MM.1S (cell line): ENCODE data around the gene PTPRN2.

Source experiments
- DNase-seq: peaks from one replicate; pipeline ENCODE4 v3.0.0-alpha.2; 2015
- H2AFZ ChIP-seq: fragments of 300-600 bp; sonication (generic); 2 replicates; pipeline ENCODE4 v1.6.0; 2016; ENCODE audit warnings: antibody characterized with exemption, low read length
- H3F3A ChIP-seq: fragments of 300-600 bp; sonication (generic); 2 replicates; pipeline ENCODE4 v1.6.1; 2016; ENCODE audit warnings: mild to moderate bottlenecking, antibody characterized with exemption, low read length, moderate library complexity, mixed read lengths; ENCODE audit not compliant: insufficient read depth
- H3K27ac ChIP-seq: fragments of 300-600 bp; sonication (generic); 2 replicates; pipeline ENCODE4 v1.5.1; 2016; ENCODE audit warnings: mild to moderate bottlenecking, low read length
- H3K27me3 ChIP-seq: fragments of 300-600 bp; sonication (generic); replicated peaks from 2 replicates; pipeline ENCODE4 v1.6.0; 2016; ENCODE audit warnings: low read length; ENCODE audit not compliant: insufficient read depth
- H3K36me3 ChIP-seq: fragments of 300-600 bp; sonication (generic); replicated peaks from 2 replicates; pipeline ENCODE4 v1.6.1; 2016; ENCODE audit warnings: mild to moderate bottlenecking, low read length, mixed read lengths; ENCODE audit not compliant: insufficient read depth
- H3K4me1 ChIP-seq: fragments of 300-600 bp; sonication (generic); 2 replicates; pipeline ENCODE4 v1.6.1; 2016; ENCODE audit warnings: low read length, mixed read lengths
- H3K4me2 ChIP-seq: fragments of 300-600 bp; sonication (generic); 2 replicates; pipeline ENCODE4 v1.6.0; 2016; ENCODE audit warnings: low read depth, low read length
- H3K4me3 ChIP-seq: fragments of 300-600 bp; sonication (generic); 2 replicates; pipeline ENCODE4 v1.5.1; 2016; ENCODE audit warnings: low read length, mixed read lengths
- H3K79me2 ChIP-seq: fragments of 300-600 bp; sonication (generic); 2 replicates; pipeline ENCODE4 v1.6.1; 2016; ENCODE audit warnings: mixed run types, low read length, mixed read lengths
- H3K9ac ChIP-seq: fragments of 300-600 bp; sonication (generic); 2 replicates; pipeline ENCODE4 v1.6.1; 2016; ENCODE audit warnings: low read length, mixed read lengths
- H3K9me2 ChIP-seq: fragments of 300-600 bp; sonication (generic); replicated peaks from 2 replicates; pipeline ENCODE4 v1.6.1; 2016; ENCODE audit warnings: mild to moderate bottlenecking, low read length, mixed read lengths; ENCODE audit not compliant: insufficient read depth
- H3K9me3 ChIP-seq: fragments of 300-600 bp; sonication (generic); replicated peaks from 2 replicates; pipeline ENCODE4 v1.6.1; 2016; ENCODE audit warnings: mild to moderate bottlenecking, low read length, mixed read lengths; ENCODE audit not compliant: insufficient read depth
- H4K20me1 ChIP-seq: fragments of 300-600 bp; sonication (generic); 2 replicates; pipeline ENCODE4 v1.6.1; 2016; ENCODE audit warnings: mild to moderate bottlenecking, low read length, moderate library complexity, mixed read lengths; ENCODE audit not compliant: insufficient read depth
- CTCF ChIP-seq: fragments of 300-600 bp; sonication (generic); IDR thresholded peaks from 2 replicates; pipeline ENCODE4 v1.5.1; 2016; ENCODE audit warnings: antibody characterized with exemption, low read length, mixed read lengths
- EZH2 ChIP-seq: fragments of 300-600 bp; sonication (generic); optimal IDR thresholded peaks from 2 replicates; pipeline ENCODE3; 2017; ENCODE audit warnings: low read depth, mild to moderate bottlenecking, antibody characterized with exemption, low read length, mixed read lengths
- EZH2phosphoT487 ChIP-seq: fragments of 300-600 bp; sonication (generic); IDR thresholded peaks from 2 replicates; pipeline ENCODE4 v1.6.1; 2018; ENCODE audit warnings: antibody characterized with exemption, low read length

Gene PTPRN2

GRCh38 chr7:158502068-158502750 lies 85.4 kb downstream of the PTPRN2 start:
- Histone ChIP-seq H3K9me2 (no peaks in the 10 kb centered on the region), H3K9me3 (no peaks in the 10 kb centered on the region), H2AFZ (no peak overlapping the region), H3K4me3 (no peak overlapping the region), H3K79me2 (no peaks in the 10 kb centered on the region), H3K36me3 (no peaks in the 10 kb centered on the region), H3K4me2 (no peak overlapping the region), H3K9ac (no peak overlapping the region), H3K27me3 (peaks cover 65% of the 10 kb centered on the region), H3K4me1 (no peaks in the 10 kb centered on the region), H3F3A (no peaks in the 10 kb centered on the region), H3K27ac (no peak overlapping the region), H4K20me1 (no peaks in the 10 kb centered on the region)
- no peak for TF ChIP-seq CTCF
- no peak for TF ChIP-seq EZH2phosphoT487
- no peak for TF ChIP-seq EZH2
- DNase-seq, result no peak

GRCh38 chr7:158501393-158502067 lies 86.1 kb downstream of the PTPRN2 start:
- no peaks in the 10 kb centered on the region for H3K36me3 ChIP-seq
- no peak overlapping the region for H3K4me3 ChIP-seq
- no peaks in the 10 kb centered on the region for H4K20me1 ChIP-seq
- H3K27me3 ChIP-seq, result peaks cover 65% of the 10 kb centered on the region
- TF ChIP-seq CTCF (no peak), EZH2 (peak; percentile 43), EZH2phosphoT487 (no peak)
- no peaks in the 10 kb centered on the region for H3K9me3 ChIP-seq
- H3K9ac ChIP-seq, result no peak overlapping the region
- no peaks in the 10 kb centered on the region for H3K79me2 ChIP-seq
- H3K4me1 ChIP-seq, result no peaks in the 10 kb centered on the region
- no peaks in the 10 kb centered on the region for H3F3A ChIP-seq
- DNase-seq, result no peak
- no peak overlapping the region for H3K27ac ChIP-seq
- H3K9me2 ChIP-seq, result no peaks in the 10 kb centered on the region
- H2AFZ ChIP-seq, result no peak overlapping the region
- no peak overlapping the region for H3K4me2 ChIP-seq

- peak; percentile 27; the same call in 1 of the 2 replicates for TF ChIP-seq EZH2phosphoT487
- no peak for TF ChIP-seq EZH2
- H3F3A ChIP-seq, result no peaks in the 10 kb centered on the region
- no peak overlapping the region for H2AFZ ChIP-seq
Observed at GRCh38 chr7:158500651-158501052, 87.0 kb downstream of the PTPRN2 start.

GRCh38 chr7:158499082-158499455 lies 88.6 kb downstream of the PTPRN2 start:
- H3K4me2 ChIP-seq, result no peak overlapping the region
- H3K36me3 ChIP-seq, result no peaks in the 10 kb centered on the region
- no peaks in the 10 kb centered on the region for H4K20me1 ChIP-seq
- no peaks in the 10 kb centered on the region for H3F3A ChIP-seq
- no peak for TF ChIP-seq EZH2phosphoT487
- no peak for TF ChIP-seq EZH2
- H3K9me2 ChIP-seq, result no peaks in the 10 kb centered on the region
- H3K27me3 ChIP-seq, result peaks cover 53% of the 10 kb centered on the region
- no peaks in the 10 kb centered on the region for H3K79me2 ChIP-seq
- no peak overlapping the region for H3K27ac ChIP-seq
- H2AFZ ChIP-seq, result no peak overlapping the region
- H3K9me3 ChIP-seq, result no peaks in the 10 kb centered on the region
- no peak for DNase-seq
- no peaks in the 10 kb centered on the region for H3K4me1 ChIP-seq
- no peak overlapping the region for H3K9ac ChIP-seq
- no peak overlapping the region for H3K4me3 ChIP-seq

More at GRCh38 chr7:158500651-158501052, 87.0 kb downstream of the PTPRN2 start:
- Histone ChIP-seq H3K4me1 (no peaks in the 10 kb centered on the region), H4K20me1 (no peaks in the 10 kb centered on the region), H3K4me2 (no peak overlapping the region), H3K27ac (no peak overlapping the region), H3K4me3 (no peak overlapping the region), H3K9ac (no peak overlapping the region), H3K9me2 (no peaks in the 10 kb centered on the region), H3K79me2 (no peaks in the 10 kb centered on the region), H3K27me3 (peaks cover 65% of the 10 kb centered on the region), H3K36me3 (no peaks in the 10 kb centered on the region), H3K9me3 (no peaks in the 10 kb centered on the region)
- no peak for DNase-seq
